Dedifferentiated amniotic fluid mesenchymal stem cell (primary cell): ENCODE data around the gene PROM2.
"Not testable (repeated sequence)": the region's sequence is repeated elsewhere in the genome, so short reads cannot be mapped to it uniquely, and the experiment has no call there.

Source experiments
- DNase-seq: peaks from one replicate; pipeline ENCODE4 v3.0.0-alpha.2; 2016; ENCODE audit errors: extremely low spot score

Gene PROM2

DNA sequence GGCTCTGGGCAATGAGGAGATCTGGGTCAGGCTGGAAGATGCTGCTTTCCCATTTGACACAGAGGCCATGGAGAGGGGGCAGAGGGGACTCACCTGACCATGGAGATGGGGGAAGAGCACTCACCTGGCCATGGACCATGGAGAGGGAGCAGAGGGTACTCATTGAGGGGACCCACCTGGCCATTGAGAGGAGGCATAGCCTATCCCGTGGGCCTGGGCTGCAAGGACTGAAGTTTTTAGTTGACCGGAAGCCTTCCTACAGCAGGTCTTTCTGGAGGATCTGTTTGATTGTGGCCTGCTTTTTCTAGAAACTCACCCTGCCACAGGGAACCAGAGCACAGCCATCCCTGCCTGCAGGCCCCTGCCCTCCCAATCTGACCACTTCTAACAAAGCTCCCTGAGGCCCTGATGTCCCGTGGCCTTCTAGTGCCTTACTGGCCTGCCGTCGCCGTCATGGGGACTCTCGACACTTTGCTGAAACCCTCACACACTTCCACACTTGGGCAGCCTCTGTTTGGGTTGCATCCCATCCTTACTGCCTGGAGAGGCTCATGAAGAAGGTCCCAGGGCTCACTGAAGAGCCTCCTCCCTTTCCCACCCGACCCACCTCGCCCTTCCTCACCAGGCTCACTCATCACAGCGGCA, 5.1 kb upstream of the PROM2 start:
- no peak for DNase-seq

GRCh38 chr2:95269745-95270144, 4.5 kb upstream of the PROM2 start:
- not testable (repeated sequence) for DNase-seq

DNA sequence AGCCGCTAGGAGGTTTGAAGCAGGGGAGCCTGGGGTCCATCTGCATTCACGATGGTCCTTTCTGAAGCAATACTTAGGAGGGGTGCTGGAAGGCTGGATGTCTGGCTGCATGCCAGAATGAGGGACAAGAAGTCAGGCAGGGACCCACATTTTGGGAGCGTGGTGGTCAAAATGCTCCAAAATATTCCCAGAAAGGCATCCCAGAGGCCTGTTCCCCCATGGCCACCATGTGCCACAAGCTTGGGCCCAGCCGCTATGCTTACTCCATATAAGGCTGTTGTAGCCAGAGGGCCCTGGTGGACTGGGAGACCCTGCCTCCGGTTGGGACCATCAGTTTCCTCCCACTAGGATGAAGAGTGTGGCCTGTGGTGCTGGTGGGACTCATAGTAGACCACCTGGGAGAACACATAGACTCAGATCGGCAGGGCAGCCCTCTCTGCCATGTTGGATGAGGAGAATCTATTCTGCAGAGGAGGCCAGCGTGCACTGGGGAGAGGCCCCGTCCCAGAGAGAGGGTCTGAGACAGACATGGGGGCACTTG, 3.6 kb upstream of the PROM2 start:
- no peak for DNase-seq

- no peak for DNase-seq
These were observed 2.8 kb upstream of the PROM2 start for GRCh38 chr2:95271381-95271971.

- DNase-seq: no peak
These were observed 1.9 kb upstream of the PROM2 start for GRCh38 chr2:95272299-95272751.

DNA sequence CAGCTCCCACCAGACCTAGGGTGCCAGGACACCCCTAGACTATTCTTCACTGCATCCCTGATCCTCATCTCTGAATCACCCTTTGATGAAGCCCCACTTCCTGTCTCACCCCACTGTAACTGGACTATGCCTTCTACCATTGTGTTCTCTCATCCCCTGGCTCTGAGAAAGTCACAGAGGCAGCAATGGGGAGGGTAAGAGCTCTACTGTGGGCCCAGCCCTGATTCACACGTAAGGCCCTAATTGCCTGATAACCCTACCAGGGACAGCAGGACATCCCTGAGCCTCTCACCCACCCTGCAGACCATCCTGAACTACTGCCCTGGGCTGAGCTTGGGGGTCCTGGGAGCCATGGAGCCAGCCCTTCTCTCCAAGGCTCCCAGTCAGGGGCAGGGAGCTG, 1.5 kb upstream of the PROM2 start:
- no peak for DNase-seq

GRCh38 chr2:95273566-95274290, 521 bp upstream of the PROM2 start:
- DNase-seq: no peak

GRCh38 chr2:95275151-95275515, 884 bp downstream of the PROM2 start:
- DNase-seq: no peak

- DNase-seq: no peak
These were observed 1.5 kb downstream of the PROM2 start for GRCh38 chr2:95275601-95276243.

DNA sequence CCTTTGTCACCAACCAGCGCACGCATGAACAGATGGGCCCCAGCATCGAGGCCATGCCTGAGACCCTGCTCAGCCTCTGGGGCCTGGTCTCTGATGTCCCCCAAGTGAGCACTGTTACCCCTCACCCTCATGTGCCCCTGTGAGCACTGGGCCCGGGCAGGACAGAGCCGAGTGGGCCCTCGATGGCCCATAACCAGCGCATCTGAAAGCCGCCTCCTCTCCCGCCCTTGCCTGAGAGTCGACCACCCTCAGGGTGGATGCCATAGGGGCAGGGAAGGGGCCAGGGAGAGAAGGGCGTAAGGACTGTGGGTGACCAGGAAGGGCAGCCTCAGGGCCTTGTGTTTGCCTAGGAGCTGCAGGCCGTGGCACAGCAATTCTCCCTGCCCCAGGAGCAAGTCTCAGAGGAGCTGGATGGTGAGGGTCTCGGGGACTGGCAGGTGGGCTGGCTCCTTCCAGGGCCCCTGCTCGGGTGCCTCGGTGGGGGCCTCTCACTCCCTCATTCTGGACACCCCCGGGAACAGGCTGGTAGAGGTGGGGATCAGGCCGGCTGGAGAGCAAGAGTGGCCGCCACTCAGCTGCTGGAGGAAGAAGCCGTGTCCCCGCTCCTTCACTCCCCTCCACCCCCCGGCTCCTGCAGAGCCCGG, 2.1 kb downstream of the PROM2 start:
- DNase-seq: no peak

DNA sequence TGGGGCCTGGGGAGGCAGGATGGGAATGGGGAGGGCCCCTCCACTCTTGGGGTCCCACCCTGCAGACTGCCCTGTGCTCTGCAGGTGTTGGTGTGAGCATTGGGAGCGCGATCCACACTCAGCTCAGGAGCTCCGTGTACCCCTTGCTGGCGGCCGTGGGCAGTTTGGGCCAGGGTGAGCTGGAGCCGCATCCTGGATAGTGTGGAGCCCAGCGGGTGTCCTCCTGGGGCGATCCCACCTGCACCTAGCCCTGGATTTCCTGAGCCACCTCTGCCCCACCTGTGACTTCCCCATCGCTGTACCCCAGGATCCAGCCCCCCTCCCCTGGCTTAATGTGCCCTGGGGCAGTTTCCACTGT, 2.6 kb downstream of the PROM2 start:
- no peak for DNase-seq

GRCh38 chr2:95277246-95277906, 3.1 kb downstream of the PROM2 start:
- no peak for DNase-seq

DNA sequence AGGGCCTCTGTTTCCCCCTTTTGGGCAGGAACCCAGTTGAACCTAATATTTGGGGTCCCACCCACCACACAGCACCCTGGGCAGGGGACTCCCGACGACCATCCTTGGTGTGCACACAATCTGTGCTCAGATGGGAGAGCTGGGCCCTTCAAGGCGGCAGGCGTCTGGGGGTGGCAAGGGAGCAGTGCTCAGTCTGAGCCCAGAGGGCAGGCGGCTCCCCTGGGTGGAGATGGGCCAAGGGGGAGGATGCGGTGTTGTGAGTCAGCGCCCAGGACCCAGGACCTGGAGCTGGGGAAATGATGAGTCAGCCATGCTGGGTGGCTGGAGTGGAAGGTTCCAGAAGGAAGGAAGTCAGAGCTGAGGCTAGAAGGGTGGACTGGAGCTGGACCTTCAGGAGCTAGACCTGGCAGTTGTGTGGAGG, 3.8 kb downstream of the PROM2 start:
- no peak for DNase-seq

- no peak for DNase-seq
These were observed 4.5 kb downstream of the PROM2 start for GRCh38 chr2:95278637-95279225.

DNA sequence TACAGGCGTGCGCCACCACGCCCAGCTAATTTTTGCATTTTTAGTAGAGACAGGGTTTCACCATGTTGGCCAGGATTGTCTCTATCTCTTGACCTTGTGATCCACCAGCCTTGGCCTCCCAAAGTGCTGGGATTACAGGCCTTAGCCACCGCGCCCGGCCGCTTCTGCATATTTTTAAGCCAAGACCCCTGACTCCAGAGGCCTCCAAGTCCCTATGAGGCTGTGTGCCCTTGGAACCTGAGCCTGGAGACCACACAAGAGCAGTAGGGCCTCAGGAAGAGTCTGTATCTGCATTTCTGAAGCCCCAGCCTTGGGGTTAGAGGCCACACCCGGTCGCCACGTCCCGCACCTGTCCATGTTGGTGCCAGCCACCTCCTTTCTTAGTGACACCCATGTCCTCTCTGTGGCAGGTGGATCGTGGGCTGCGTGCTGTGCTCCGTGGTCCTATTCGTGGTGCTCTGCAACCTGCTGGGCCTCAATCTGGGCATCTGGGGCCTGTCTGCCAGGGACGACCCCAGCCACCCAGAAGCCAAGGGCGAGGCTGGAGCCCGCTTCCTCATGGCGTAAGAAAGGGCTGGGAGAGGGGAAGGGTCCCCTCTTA, 5.3 kb downstream of the PROM2 start:
- DNase-seq: no peak

DNA sequence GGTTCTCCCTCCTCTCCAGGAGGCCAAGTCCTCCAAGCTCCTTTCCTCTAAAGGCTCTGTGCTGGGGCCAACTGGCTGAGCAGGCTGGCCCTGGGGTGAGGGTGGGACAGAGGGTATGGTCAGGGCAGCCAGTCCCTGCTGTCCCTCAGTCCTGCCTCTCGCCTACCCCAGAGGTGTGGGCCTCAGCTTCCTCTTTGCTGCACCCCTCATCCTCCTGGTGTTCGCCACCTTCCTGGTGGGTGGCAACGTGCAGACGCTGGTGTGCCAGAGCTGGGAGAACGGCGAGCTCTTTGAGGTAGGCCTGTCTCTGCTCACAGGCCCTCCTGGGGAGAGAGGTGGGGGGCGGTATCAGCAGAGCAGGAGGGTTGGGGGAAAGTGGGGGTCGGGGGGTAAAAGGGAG, 6.8 kb downstream of the PROM2 start:
- DNase-seq: no peak

- DNase-seq: no peak
These were observed 7.5 kb downstream of the PROM2 start for GRCh38 chr2:95281786-95282185.

- no peak for DNase-seq
These were observed 8.2 kb downstream of the PROM2 start for GRCh38 chr2:95282458-95282857.

DNA sequence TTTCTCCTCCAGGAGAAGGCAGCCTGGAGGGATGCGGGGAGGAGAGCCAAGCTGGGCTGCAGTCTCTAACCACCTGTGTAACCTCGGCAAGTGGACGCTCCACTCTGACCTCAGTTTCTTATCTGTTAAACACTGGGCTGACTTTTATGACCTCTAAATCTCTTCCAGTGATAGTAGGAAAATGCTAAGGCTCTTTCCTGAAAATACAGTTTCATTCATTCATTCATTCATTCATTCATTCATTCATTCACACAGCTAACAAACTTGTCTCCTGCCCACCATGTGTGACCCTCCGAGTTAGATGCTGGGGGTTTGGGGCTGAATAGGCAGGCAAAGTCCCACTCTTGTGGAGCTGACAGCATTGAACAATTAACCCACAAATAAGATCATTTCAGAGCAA, 9.3 kb downstream of the PROM2 start:
- no peak for DNase-seq

DNA sequence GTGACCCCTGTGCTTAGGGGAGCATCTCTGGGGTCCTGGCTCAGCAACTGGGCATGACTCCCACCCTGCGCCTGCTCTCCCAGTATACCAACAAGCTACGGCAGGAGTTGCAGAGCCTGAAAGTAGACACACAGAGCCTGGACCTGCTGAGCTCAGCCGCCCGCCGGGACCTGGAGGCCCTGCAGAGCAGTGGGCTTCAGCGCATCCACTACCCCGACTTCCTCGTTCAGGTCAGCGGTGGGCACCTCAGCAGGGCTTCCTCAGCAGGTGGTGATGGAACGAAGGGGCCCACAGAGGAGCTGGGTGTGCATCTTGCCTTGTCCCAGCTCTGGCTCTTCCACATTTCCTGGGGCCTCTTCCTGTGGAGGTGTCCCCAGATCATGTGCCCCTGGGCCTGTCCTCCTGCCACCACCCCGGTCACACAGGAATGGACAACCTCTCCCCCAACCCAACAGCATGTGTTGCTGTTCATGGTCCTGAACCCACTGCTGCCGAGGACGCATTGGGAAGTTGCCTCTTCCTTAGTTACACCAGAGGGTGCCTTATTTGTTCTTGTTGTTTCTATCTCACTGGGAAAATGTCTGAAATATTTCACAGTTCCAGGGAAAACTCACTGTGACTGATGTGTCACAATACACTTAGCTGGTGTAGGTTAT, 10.8 kb downstream of the PROM2 start:
- no peak for DNase-seq
